ENCODE measurements around the gene GJC2.

DNA sequence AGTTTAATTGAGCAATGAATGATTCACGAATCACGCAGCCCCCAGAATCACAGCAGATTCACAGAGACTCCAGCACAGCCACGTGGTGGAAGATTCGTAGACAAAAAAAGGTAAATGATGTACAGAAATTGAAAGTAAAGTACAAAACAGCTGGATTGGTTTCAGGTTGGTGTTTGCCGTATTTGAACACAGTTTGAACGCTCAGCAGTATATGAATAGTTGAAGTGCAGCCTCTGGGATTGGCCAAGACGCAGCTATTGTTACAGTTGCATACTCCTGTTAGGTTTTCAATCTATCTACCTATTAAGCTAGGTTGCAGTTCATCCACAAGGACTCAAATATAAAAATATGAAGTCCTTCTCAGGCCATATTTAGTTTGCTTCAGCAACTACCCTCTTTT is 37.6 kb upstream of the GJC2 start:
- TF ChIP-seq, protein P1, sequence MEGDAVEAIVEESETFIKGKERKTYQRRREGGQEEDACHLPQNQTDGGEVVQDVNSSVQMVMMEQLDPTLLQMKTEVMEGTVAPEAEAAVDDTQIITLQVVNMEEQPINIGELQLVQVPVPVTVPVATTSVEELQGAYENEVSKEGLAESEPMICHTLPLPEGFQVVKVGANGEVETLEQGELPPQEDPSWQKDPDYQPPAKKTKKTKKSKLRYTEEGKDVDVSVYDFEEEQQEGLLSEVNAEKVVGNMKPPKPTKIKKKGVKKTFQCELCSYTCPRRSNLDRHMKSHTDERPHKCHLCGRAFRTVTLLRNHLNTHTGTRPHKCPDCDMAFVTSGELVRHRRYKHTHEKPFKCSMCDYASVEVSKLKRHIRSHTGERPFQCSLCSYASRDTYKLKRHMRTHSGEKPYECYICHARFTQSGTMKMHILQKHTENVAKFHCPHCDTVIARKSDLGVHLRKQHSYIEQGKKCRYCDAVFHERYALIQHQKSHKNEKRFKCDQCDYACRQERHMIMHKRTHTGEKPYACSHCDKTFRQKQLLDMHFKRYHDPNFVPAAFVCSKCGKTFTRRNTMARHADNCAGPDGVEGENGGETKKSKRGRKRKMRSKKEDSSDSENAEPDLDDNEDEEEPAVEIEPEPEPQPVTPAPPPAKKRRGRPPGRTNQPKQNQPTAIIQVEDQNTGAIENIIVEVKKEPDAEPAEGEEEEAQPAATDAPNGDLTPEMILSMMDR (IDR thresholded peaks at IDR 0.05 in 2 of 3, conservative IDR thresholded peaks at IDR 0.05 in 1 of 3; ENCODE audit: borderline replicate concordance in 1 of 3, insufficient read depth in 1 of 3, low read depth in 2 of 3, low read length in 2 of 3): no peak
- no peak for TF ChIP-seq RAD21 (IDR thresholded peaks at IDR 0.05; ENCODE audit: low read depth)
- TF ChIP-seq, protein P2, sequence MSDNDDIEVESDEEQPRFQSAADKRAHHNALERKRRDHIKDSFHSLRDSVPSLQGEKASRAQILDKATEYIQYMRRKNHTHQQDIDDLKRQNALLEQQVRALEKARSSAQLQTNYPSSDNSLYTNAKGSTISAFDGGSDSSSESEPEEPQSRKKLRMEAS (IDR thresholded peaks at IDR 0.05): no peak

All from HCT116 (cell line).